SK-N-SH (cell line): ENCODE measurements around the gene C5orf24. TPM values are rescaled to one million over a fixed set of nuclear protein-coding genes. Genes with fewer than 3 reads are reported as not detected.

Source experiments
- CTCF ChIA-PET: fragments of 300-600, 350-600 bp; formaldehyde crosslinking; extraction: SDS; loops from one replicate; lab custom pipeline; 2021; lab: Yijun Ruan, JAX
- POLR2A ChIA-PET: fragments of 350-600 bp; sonication (Branson Sonifier 250); formaldehyde crosslinking; extraction: SDS; loops from one replicate; lab custom pipeline; 2020; ENCODE audit warnings: antibody characterized with exemption, inconsistent platforms; lab: Yijun Ruan, JAX
- DNase-seq: peaks from one replicate; pipeline ENCODE4 v3.0.0; 2012
- H2AFZ ChIP-seq: fragments of 200-600 bp; sonication (generic); 2 replicates; pipeline ENCODE4 v1.8.1; 2016; ENCODE audit warnings: antibody characterized with exemption, mild to moderate bottlenecking, low read depth
- H3F3A ChIP-seq: fragments of 200-600 bp; sonication (generic); replicated peaks from 2 replicates; pipeline ENCODE3; 2016; ENCODE audit warnings: antibody characterized with exemption, mild to moderate bottlenecking; ENCODE audit not compliant: insufficient read depth
- H3K27ac ChIP-seq, 2 experiments: fragments of 200-500 bp in 1 of 2; fragments of 200-600 bp in 1 of 2; sonication (Bioruptor generic) in 1 of 2; sonication (generic), shearing (Covaris generic) in 1 of 2; 2 replicates each; pipeline versions ENCODE4 v1.5.1 to v1.6.1; 2014 to 2016; ENCODE audit warnings: low read depth in 2 of 2, inconsistent platforms in 1 of 2, low read length in 1 of 2, mild to moderate bottlenecking in 1 of 2, mixed read lengths in 1 of 2
- H3K27me3 ChIP-seq: fragments of 200-600 bp; sonication (generic), shearing (Covaris generic); 2 replicates; pipeline ENCODE4 v1.6.1; 2016; ENCODE audit warnings: mixed run types; ENCODE audit not compliant: insufficient read depth
- H3K36me3 ChIP-seq, 2 experiments: fragments of 200-500 bp in 1 of 2; fragments of 200-600 bp in 1 of 2; sonication (Bioruptor generic) in 1 of 2; sonication (generic) in 1 of 2; replicated peaks in 1 of 2; 2 replicates each; pipeline versions ENCODE3 to v1.5.1; 2014 to 2016; ENCODE audit warnings: low read length in 1 of 2, mild to moderate bottlenecking in 1 of 2; ENCODE audit not compliant: insufficient read depth in 2 of 2, control insufficient read depth in 1 of 2
- H3K4me1 ChIP-seq, 2 experiments: fragments of 200-500 bp in 1 of 2; fragments of 200-600 bp in 1 of 2; sonication (Bioruptor generic) in 1 of 2; sonication (generic), shearing (Covaris generic) in 1 of 2; 2 replicates each; pipeline versions ENCODE4 v1.5.1 to v1.6.1; 2014 to 2016; ENCODE audit warnings: low read depth in 1 of 2, low read length in 1 of 2, mixed run types in 1 of 2; ENCODE audit not compliant: insufficient read depth in 2 of 2, control insufficient read depth in 1 of 2
- H3K4me2 ChIP-seq: fragments of 200-600 bp; sonication (generic), shearing (Covaris generic); 2 replicates; pipeline ENCODE4 v1.6.1; 2017; ENCODE audit warnings: mixed run types
- H3K4me3 ChIP-seq, 2 experiments: fragments of 200-500 bp in 1 of 2; fragments of 200-600 bp in 1 of 2; sonication (Bioruptor generic) in 1 of 2; sonication (generic), shearing (Covaris generic) in 1 of 2; 2 replicates each; pipeline versions ENCODE4 v1.5.1 to v1.8.1; 2014 to 2016; ENCODE audit warnings: low read depth in 2 of 2, inconsistent platforms in 1 of 2, low read length in 1 of 2, mild to moderate bottlenecking in 1 of 2, mixed read lengths in 1 of 2, moderate library complexity in 1 of 2
- H3K79me2 ChIP-seq: fragments of 200-600 bp; sonication (generic); 2 replicates; pipeline ENCODE4 v1.8.1; 2017; ENCODE audit warnings: mild to moderate bottlenecking; ENCODE audit not compliant: insufficient read depth
- H3K9ac ChIP-seq: fragments of 200-600 bp; sonication (generic); 2 replicates; pipeline ENCODE4 v1.6.1; 2017; ENCODE audit warnings: mixed run types
- H3K9me2 ChIP-seq: fragments of 200-600 bp; sonication (generic); 2 replicates; pipeline ENCODE4 v1.6.1; 2017; ENCODE audit warnings: mixed run types
- H3K9me3 ChIP-seq: fragments of 200-600 bp; sonication (generic); 2 replicates; pipeline ENCODE4 v1.6.1; 2017; ENCODE audit warnings: mixed run types, mild to moderate bottlenecking, moderate library complexity
- H4K20me1 ChIP-seq: fragments of 200-600 bp; sonication (generic); 2 replicates; pipeline ENCODE4 v1.6.1; 2017; ENCODE audit warnings: mild to moderate bottlenecking, mixed run types; ENCODE audit not compliant: insufficient read depth
- ELF1 ChIP-seq: IDR thresholded peaks from 2 replicates; pipeline ENCODE4 v1.4.0; 2012
- EP300 ChIP-seq, 2 experiments: IDR thresholded peaks; 2 replicates each; pipeline versions ENCODE4 v1.4.0 to v1.6.1; 2012; ENCODE audit warnings: borderline replicate concordance in 1 of 2, low read depth in 1 of 2, low read length in 1 of 2
- FOSL2 ChIP-seq: IDR thresholded peaks from 2 replicates; pipeline ENCODE4 v1.4.0; 2012; ENCODE audit warnings: low read depth, mild to moderate bottlenecking, moderate library complexity, borderline replicate concordance
- FOXM1 ChIP-seq: IDR thresholded peaks from 2 replicates; pipeline ENCODE4 v1.4.0; 2012; ENCODE audit warnings: low read depth, mild to moderate bottlenecking
- GABPA ChIP-seq: IDR thresholded peaks from 2 replicates; pipeline ENCODE4 v1.4.0; 2012; ENCODE audit warnings: low read depth, mild to moderate bottlenecking
- GATA2 ChIP-seq: sonication (generic); formaldehyde crosslinking; IDR thresholded peaks from 2 replicates; pipeline ENCODE4 v1.5.0; 2020; ENCODE audit warnings: mild to moderate bottlenecking, missing genetic modification reagents
- NRF1 ChIP-seq: IDR thresholded peaks from 2 replicates; pipeline ENCODE4 v1.6.1; 2012; ENCODE audit warnings: low read depth, mild to moderate bottlenecking, low read length
- POLR2AphosphoS5 ChIP-seq: IDR thresholded peaks from 2 replicates; pipeline ENCODE4 v1.6.1; 2012; ENCODE audit warnings: low read depth, low read length
- RAD21 ChIP-seq: IDR thresholded peaks from 2 replicates; pipeline ENCODE4 v1.6.1; 2012; ENCODE audit warnings: mild to moderate bottlenecking, low read length
- RCOR1 ChIP-seq: fragments of 150-350 bp; IDR thresholded peaks from 2 replicates; pipeline ENCODE4 v1.6.1; 2017; ENCODE audit warnings: antibody characterized with exemption, low read length
- RXRA ChIP-seq: IDR thresholded peaks from 2 replicates; pipeline ENCODE4 v1.4.0; 2012; ENCODE audit warnings: low read depth, mild to moderate bottlenecking, borderline replicate concordance
- YY1 ChIP-seq: IDR thresholded peaks from 2 replicates; pipeline ENCODE4 v1.4.0; 2012; ENCODE audit warnings: low read depth, mild to moderate bottlenecking
- WGBS: methylation state at CpG from one replicate; pipeline ENCODE4 v1.1.6; 2017; ENCODE audit warnings: low lambda C conversion rate; 5-methylcytosine and 5-hydroxymethylcytosine counted together
- polyA plus RNA-seq, 3 experiments: library from polyadenylated mRNA; depleted of rRNA; stranded (reverse); fragments of >200 nt; gene quantifications; 2 replicates each; pipeline ENCODE4 v1.2.3, GENCODE V29; 2012
- TF ChIP-seq, protein P1 (sequence below): IDR thresholded peaks from 2 replicates; pipeline ENCODE4 v1.6.1; 2012; ENCODE audit warnings: mild to moderate bottlenecking, low read depth, low read length, moderate library complexity
- TF ChIP-seq, protein P2 (sequence below): fragments of 200-600 bp; sonication (generic); IDR thresholded peaks from 2 replicates; pipeline ENCODE4 v1.6.1; 2017; ENCODE audit warnings: antibody characterized with exemption, mild to moderate bottlenecking, moderate library complexity
- TF ChIP-seq, protein P3 (sequence below): IDR thresholded peaks from 2 replicates; pipeline ENCODE4 v1.4.0; 2012; ENCODE audit warnings: low read depth, borderline replicate concordance

Gene C5orf24
- polyA plus RNA-seq, 1 of the 3 experiments (the other 2 are of a cell fraction): 21.8 TPM

DNA sequence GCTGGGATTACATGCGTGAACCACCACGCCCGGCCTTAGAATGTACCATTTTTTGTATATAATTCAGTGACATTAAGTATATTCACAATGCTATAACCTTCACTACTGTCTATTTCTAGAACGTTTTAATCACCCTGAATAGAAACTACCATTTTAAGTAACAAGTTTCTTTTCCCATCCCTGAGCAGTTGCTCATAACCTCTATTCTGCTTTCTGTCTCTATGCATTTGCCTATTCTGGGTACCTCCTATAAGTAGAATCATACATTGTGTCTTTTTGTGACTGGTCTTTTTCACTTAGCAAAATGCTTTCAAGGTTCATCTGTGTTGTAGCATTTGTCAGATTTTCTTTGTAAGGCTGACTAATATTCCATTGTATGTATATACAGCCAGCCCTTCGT is 47.3 kb upstream of the C5orf24 start:
- no peak overlapping the region for H3K4me2 ChIP-seq
- H3K4me3 ChIP-seq: no peak overlapping the region
- H3K27ac ChIP-seq: no peak overlapping the region
- WGBS: 81% methylated on average over 5 of the region's 5 CpGs
- H3K9me3 ChIP-seq: no peaks in the 10 kb centered on the region
- ChIA-PET CTCF (interaction anchor here (1.2 kb wide), 1 partner anchor 106 kb away, joined by 3 read pairs; the partner anchor contains the start of gene PCBD2), POLR2A (no interaction called here)
- H4K20me1 ChIP-seq: no peaks in the 10 kb centered on the region
- H3K36me3 ChIP-seq: peaks cover 50 to 64% of the 10 kb centered on the region in 2 experiments
- no peaks in the 10 kb centered on the region for H3F3A ChIP-seq
- H3K79me2 ChIP-seq: peaks cover 4% of the 10 kb centered on the region; the same call in 1 of the 2 replicates
- no peak for DNase-seq
- no peaks in the 10 kb centered on the region for H3K9me2 ChIP-seq
- no peak overlapping the region for H3K9ac ChIP-seq
- no peaks in the 10 kb centered on the region for H3K4me1 ChIP-seq
- H3K27me3 ChIP-seq: no peaks in the 10 kb centered on the region
- TF ChIP-seq EP300 (IDR thresholded peaks at IDR 0.05; ENCODE audit: borderline replicate concordance in 1 of 2, low read depth in 1 of 2, low read length in 1 of 2) (no peak), RXRA (no peak), ELF1 (no peak), FOXM1 (no peak), RCOR1 (no peak), FOSL2 (no peak), GATA2 (CRISPR knock-in tag) (no peak), GABPA (no peak), YY1 (no peak)
- TF ChIP-seq, protein P1, sequence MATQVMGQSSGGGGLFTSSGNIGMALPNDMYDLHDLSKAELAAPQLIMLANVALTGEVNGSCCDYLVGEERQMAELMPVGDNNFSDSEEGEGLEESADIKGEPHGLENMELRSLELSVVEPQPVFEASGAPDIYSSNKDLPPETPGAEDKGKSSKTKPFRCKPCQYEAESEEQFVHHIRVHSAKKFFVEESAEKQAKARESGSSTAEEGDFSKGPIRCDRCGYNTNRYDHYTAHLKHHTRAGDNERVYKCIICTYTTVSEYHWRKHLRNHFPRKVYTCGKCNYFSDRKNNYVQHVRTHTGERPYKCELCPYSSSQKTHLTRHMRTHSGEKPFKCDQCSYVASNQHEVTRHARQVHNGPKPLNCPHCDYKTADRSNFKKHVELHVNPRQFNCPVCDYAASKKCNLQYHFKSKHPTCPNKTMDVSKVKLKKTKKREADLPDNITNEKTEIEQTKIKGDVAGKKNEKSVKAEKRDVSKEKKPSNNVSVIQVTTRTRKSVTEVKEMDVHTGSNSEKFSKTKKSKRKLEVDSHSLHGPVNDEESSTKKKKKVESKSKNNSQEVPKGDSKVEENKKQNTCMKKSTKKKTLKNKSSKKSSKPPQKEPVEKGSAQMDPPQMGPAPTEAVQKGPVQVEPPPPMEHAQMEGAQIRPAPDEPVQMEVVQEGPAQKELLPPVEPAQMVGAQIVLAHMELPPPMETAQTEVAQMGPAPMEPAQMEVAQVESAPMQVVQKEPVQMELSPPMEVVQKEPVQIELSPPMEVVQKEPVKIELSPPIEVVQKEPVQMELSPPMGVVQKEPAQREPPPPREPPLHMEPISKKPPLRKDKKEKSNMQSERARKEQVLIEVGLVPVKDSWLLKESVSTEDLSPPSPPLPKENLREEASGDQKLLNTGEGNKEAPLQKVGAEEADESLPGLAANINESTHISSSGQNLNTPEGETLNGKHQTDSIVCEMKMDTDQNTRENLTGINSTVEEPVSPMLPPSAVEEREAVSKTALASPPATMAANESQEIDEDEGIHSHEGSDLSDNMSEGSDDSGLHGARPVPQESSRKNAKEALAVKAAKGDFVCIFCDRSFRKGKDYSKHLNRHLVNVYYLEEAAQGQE: no peak
- TF ChIP-seq, protein P2, sequence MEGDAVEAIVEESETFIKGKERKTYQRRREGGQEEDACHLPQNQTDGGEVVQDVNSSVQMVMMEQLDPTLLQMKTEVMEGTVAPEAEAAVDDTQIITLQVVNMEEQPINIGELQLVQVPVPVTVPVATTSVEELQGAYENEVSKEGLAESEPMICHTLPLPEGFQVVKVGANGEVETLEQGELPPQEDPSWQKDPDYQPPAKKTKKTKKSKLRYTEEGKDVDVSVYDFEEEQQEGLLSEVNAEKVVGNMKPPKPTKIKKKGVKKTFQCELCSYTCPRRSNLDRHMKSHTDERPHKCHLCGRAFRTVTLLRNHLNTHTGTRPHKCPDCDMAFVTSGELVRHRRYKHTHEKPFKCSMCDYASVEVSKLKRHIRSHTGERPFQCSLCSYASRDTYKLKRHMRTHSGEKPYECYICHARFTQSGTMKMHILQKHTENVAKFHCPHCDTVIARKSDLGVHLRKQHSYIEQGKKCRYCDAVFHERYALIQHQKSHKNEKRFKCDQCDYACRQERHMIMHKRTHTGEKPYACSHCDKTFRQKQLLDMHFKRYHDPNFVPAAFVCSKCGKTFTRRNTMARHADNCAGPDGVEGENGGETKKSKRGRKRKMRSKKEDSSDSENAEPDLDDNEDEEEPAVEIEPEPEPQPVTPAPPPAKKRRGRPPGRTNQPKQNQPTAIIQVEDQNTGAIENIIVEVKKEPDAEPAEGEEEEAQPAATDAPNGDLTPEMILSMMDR: no peak
- no peak overlapping the region for H2AFZ ChIP-seq

DNA sequence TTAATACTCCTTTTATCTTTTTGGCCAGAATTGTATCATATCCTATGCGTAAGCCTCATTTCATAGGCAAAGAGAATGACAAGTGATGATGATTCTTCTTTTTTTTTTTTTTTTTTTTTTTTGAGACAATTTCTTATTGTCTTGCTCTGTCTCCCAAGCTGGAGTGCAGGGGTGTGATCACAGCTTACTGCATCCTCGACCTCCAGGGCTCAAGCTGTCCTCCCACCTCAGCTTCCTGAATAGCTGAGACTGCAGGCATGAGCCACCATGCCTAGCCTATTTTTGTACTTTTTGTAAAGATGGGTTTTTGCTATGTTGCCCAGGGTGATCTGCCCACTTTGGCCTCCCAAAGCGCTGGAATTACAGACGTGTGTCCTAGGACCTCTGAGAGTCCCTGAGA is 41.9 kb upstream of the C5orf24 start:
- H2AFZ ChIP-seq: no peak overlapping the region
- H3K27ac ChIP-seq: no peak overlapping the region
- no peaks in the 10 kb centered on the region for H3K4me1 ChIP-seq
- H3K9ac ChIP-seq: no peak overlapping the region
- no peaks in the 10 kb centered on the region for H3F3A ChIP-seq
- peaks cover 4% of the 10 kb centered on the region; the same call in 1 of the 2 replicates for H3K79me2 ChIP-seq
- peaks cover 33 to 48% of the 10 kb centered on the region in 2 experiments for H3K36me3 ChIP-seq
- H3K9me2 ChIP-seq: no peaks in the 10 kb centered on the region
- no peak for TF ChIP-seq NRF1
- TF ChIP-seq, protein P3, sequence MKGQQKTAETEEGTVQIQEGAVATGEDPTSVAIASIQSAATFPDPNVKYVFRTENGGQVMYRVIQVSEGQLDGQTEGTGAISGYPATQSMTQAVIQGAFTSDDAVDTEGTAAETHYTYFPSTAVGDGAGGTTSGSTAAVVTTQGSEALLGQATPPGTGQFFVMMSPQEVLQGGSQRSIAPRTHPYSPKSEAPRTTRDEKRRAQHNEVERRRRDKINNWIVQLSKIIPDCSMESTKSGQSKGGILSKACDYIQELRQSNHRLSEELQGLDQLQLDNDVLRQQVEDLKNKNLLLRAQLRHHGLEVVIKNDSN: no peak
- TF ChIP-seq RAD21: no peak
- TF ChIP-seq POLR2AphosphoS5: no peak
- TF ChIP-seq, all 33 proteins: peak for 0
- H3K4me3 ChIP-seq: no peak overlapping the region
- H3K9me3 ChIP-seq: no peaks in the 10 kb centered on the region
- 86% methylated on average over 4 of the region's 4 CpGs for WGBS
- no peaks in the 10 kb centered on the region for H3K27me3 ChIP-seq
- no peaks in the 10 kb centered on the region for H4K20me1 ChIP-seq
- no peak for DNase-seq
- ChIA-PET CTCF (no interaction called here), POLR2A (no interaction called here)
- no peak overlapping the region for H3K4me2 ChIP-seq
